A549 (cell line): ENCODE results near the gene TMEM8B.

Experiments
- BCL3 ChIP-seq: fragments of >200 bp; sonication (Bioruptor Twin); formaldehyde crosslinking; IDR thresholded peaks from 3 replicates; pipeline ENCODE4 v1.6.1; 2016
- CHD2 ChIP-seq: fragments of 150-350 bp; IDR thresholded peaks from 2 replicates; pipeline ENCODE4 v1.6.1; 2014; ENCODE audit warnings: low read length; ENCODE audit not compliant: partially characterized antibody
- CTCF ChIP-seq: fragments of >200 bp; sonication (Bioruptor Twin); formaldehyde crosslinking; IDR thresholded peaks from 3 replicates; pipeline ENCODE4 v1.5.1; 2016
- JUN ChIP-seq, 2 experiments: fragments of >200 bp; sonication (Bioruptor Twin); formaldehyde crosslinking; IDR thresholded peaks; 2 replicates in 1 of 2; 3 replicates in 1 of 2; pipeline ENCODE4 v1.6.1; 2016 to 2017
- KDM1A ChIP-seq: fragments of 200-600 bp; sonication (generic); IDR thresholded peaks from 2 replicates; pipeline ENCODE4 v1.6.1; 2016; ENCODE audit warnings: low read depth, mild to moderate bottlenecking
- NFE2L2 ChIP-seq: fragments of 150-350 bp; conservative IDR thresholded peaks from 2 replicates; pipeline ENCODE4 v1.6.1; 2014; ENCODE audit warnings: low read length
- POLR2A ChIP-seq: IDR thresholded peaks from 2 replicates; pipeline ENCODE4 v1.6.1; 2012; ENCODE audit warnings: mild to moderate bottlenecking, low read length
- REST ChIP-seq: fragments of 200-600 bp; sonication (generic); IDR thresholded peaks from 2 replicates; pipeline ENCODE4 v1.6.1; 2016; ENCODE audit warnings: antibody characterized with exemption, mild to moderate bottlenecking, moderate library complexity
- ZFP36 ChIP-seq: fragments of 450-650 bp; IDR thresholded peaks from 2 replicates; pipeline ENCODE4 v1.6.1; 2014; ENCODE audit warnings: borderline replicate concordance; ENCODE audit not compliant: partially characterized antibody
- ZSCAN20 ChIP-seq: fragments of 250-450 bp; sonication (Bioruptor Pico); IDR thresholded peaks from 2 replicates; pipeline ENCODE4 v1.8.0; 2022; ENCODE audit warnings: mild to moderate bottlenecking, moderate library complexity

GRCh38 chr9:35820076-35820475 is 9.0 kb upstream of the TMEM8B start:
- TF ChIP-seq CTCF = no peak
- TF ChIP-seq POLR2A = no peak
- TF ChIP-seq NFE2L2 = no peak
- TF ChIP-seq CHD2 = no peak
- no peak for TF ChIP-seq ZFP36
- TF ChIP-seq BCL3 = no peak
- TF ChIP-seq ZSCAN20 (CRISPR knock-in tag) = no peak
- TF ChIP-seq JUN (IDR thresholded peaks at IDR 0.05) = no peak
- TF ChIP-seq KDM1A = no peak
- no peak for TF ChIP-seq REST
